Ramos (cell line): ENCODE results near the gene SNUPN.

Experiments
- in situ Hi-C: fragments of 300-500 bp; cut with MboI; formaldehyde crosslinking; loops from one replicate; pipeline ENCODE4 v1.14.3; 2022; ENCODE audit warnings: low sequenced_read_pairs; ENCODE audit not compliant: unreplicated experiment

Gene SNUPN

DNA sequence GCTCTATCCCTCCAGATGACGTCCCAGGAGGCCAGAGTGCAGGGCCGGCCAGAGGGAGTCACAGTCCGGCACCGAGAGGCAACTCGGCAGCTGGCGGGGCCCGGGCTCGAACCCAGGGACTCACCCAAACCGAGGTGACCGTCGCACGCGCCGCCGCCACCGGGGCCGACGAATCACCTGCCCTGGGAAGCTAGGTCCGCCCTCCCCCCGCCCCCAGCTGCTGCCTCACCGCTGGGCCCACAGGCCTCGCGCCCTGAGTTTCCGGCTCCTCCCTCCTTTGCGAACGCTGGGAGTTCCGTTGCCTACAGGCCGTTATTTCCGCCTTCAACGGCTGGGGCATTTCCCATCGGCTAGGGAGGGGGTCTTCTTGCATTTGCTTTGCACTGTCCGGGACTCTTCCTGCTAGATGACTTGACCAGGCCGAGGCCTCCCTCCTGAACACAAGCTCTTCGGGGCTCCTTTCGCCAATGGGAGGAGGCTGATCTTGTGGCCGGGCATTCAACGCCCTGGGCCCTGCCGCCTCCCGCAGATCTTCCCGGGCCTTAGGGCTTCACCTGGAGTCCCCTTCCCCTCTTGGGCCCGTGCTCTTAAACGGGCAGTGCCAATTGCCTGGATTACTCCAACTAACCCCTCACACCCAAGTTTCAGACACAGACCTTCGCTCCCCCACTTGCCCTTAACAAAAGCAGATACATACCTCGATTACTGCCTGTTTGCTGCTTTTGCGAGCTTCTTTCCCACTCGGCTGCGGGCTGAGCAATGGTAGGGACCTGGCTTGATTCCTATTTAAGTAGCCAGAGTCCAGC, at the start of gene SNUPN:
Gene SNUPN (minus strand): TSS at position 184 of the 806 bp plus-strand sequence. CDS start 4,674 bp downstream, outside the sequence.
- in situ Hi-C loops: loop anchor here (25.0 kb wide), 1 partner anchor 263 kb away; the partner anchor contains the start of gene MAN2C1

DNA sequence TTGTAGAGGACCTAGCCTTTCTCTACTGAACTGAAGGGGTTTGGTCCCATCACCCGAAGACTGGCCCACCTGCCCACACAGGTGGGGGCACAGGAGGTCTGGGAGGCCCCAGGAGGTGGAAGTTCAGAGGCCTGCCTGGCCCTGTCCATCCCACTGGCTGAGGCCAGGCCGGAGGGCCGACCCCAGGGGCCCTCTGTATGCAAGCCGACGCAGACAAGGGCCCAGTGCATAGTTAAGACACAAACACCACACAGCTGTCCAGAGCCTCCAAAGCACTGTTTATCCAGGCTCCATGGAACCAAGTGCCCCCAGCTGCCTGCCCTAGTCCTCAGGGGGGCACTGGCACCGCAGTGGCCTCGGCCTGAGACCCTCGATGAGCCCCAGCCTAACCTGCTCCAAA, 48.8 kb upstream of the SNUPN start:
- in situ Hi-C loops: no loop called here

DNA sequence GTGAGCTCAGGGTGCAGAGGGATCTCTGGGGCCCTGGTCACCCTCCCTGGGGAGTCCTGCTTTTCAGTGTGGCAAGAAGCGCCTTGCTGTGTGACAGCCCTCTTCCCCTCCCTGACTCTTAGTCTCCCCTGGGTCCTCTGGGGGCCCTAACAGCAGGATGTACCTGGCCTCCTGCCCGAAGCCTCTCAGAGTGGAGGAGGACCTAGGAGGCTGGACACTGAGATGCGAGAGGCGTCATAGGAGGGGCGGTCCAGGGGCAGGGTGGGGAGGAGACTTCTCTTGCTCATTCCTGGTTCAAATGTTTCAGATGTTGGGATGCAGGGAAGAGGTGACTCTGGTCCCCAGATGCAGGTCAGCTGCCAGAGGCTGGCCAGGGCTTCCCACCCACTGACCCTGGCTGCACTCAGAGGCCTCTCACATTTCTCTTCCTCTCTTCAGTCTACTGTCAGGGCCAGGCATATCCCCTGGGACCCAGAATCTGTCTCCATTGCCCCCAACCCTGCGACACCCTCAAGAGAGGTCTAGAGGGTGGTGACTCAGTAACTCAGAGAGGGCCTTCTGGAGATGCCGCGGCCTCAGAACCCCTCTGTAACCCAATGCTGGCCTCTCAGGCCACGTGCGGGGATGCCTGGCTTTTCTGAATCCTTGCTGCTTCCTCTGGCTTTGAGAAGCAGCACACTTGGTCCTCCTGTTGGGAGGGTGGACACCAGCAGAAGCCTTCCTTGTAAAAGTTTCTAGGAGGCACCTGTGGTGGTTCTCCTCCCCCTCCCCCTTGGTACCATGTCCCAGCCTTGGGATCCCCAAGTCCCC, 48.1 kb upstream of the SNUPN start:
- in situ Hi-C loops: no loop called here

DNA sequence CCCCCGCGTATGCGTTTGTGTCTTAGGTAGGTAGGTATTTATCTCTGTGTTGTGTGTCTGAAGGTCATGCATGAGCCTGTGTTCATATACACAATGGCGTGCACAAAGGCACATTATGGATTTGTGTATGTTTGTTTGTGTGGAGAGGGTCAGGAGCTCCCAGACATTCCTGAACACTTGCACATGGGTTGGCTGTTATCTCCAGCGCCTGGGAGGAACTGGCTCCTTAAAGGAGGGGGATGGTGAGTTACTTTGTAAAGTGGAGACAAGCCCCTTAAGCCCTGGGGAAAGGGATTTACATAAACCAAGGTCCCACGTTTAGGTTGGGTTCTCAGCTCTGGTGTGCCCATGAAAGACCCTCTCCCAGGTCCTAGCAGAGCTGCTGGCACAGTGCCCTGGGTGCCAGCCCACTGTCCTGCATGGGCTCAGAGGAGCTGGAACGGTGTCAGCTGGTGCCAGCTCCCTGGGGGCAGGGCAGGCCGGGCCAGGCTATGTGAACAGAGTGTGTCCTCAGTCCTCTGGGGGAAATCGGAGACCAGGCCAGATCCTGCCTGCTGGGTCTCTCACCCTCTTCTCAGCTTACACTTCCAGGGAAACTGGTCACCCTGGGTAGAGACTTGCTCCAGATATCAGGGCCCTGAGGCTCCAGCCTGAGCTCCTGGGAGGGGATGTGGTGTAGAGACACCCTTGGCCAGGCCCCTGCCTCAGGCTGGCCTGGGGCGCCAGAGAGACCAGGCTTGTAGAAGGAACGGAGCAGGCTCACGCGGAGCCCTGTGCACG, 47.3 kb upstream of the SNUPN start:
- in situ Hi-C loops: no loop called here

DNA sequence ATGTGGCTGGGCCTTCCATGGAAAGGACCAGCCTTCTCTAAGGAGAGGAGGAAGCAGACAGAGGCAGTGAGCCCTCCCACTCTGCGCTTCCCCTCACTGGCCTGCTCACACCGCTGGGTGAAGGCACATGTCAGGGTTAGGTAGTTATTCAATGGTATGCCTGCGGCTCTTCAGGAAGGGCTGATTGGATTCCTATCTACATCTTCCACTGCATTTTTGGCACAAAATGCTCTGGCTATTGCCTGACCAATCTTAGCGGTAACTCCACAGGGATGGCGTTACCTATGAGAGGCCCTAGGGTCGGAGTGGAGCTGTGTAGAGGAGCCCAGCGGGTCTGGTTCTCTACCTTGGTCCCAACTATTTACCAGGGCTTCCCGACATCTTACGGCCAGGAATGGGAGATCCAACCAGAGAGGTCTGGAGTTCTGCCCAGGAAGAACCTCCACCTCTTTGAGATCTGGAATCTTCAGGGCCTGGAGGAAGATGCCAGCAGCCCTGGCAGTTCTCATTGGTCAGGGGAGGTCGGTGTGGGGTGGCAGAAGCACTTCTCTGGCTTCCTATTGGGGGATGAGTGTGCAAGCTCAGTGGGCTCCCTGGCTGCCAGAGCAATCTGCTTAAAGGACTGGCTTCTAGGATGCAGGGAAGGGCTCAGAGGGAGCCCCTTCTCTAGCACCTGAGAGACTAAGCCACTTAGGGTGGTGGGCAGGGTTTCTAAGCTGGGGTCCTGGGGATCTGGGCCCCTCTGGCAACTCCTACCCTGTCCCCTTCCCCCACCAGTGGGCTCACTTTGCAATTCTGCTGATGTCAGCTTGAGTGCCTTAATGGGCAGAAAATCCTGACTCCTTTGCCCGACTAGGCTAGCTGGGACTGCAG, 46.4 kb upstream of the SNUPN start:
- in situ Hi-C loops: no loop called here

DNA sequence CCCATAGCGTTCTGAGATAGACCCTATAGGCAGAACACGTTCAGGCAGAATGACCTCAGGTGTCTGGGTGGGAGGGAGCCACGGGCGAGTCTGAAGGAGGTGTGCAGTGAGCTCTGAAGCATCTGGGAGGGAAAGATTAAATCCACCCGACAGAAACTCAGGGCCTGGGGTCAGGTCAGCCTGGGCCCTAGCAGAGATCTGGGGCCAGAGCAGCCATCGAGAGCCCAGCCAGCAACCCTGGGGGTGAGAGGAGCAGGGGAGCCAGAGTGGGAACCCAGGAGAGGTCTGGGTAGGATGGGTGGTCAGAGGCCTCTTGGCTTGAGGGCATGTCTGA, 44.3 kb upstream of the SNUPN start:
- in situ Hi-C loops: no loop called here

DNA sequence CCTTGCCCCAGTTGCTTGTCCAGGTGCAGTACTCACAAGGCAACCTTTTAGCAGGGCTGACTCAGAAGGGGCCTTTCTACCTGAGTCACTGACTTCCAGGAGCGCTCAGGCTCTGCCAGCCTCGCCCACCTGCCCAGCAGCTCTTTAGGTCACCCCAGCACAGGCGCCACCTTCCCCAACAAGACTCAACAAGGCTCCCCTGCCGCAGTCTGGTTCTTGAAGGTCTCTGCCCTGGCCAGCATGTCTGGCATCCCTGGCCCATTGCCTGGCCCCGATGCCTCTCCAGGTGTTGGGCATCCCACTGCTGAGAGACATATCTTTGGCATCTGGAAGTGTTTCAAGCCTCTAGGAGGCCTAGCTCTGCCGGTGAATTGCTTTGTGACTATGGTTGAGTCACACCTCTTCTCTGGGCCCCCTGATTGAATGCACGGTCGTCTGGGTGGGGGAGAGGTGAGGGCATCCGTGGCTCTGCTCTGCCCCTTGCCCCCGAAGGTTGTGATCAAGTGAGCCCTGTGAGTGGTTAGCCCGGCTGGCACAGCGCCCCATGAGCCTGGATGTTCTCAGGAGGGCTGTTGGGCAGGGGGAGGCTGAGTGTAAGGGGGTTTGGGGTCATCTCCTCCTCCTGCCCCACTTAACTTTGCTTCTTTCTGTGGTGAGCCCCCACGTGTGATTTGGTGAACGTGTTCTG, 43.8 kb upstream of the SNUPN start:
- in situ Hi-C loops: no loop called here

DNA sequence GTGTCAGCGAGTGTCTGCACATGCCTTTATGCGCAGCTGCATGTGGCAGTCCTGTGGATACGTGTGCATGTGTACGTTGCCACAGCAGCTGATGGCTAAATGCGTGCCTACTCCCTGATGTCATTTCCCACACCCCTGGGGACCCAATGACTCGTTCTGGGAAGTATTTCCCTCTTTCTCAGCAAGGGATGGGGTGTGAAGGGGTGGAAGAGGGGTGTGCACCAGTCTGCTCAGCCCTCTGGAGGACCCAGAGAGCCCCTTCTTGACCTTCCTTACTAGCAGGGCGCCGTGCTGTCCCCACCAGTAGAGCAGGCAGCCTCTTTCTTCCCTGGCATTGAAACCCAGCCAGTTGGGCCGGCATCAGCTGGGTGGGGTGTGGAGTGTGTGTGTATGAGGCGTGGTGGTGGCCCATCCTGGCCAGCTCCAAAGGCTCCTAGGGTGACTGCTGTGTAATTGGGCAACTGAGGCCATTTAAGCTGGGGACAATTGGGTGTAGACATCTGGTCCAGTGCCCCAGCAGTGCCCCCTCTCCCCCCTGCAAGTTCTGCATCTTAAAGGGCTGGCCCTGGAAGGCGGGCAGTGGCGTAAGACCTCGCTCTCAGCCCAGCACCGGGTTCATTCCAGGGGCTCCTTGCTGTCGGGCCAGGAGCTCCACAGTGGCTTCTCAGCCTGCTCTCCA, 41.4 kb upstream of the SNUPN start:
- in situ Hi-C loops: no loop called here

DNA sequence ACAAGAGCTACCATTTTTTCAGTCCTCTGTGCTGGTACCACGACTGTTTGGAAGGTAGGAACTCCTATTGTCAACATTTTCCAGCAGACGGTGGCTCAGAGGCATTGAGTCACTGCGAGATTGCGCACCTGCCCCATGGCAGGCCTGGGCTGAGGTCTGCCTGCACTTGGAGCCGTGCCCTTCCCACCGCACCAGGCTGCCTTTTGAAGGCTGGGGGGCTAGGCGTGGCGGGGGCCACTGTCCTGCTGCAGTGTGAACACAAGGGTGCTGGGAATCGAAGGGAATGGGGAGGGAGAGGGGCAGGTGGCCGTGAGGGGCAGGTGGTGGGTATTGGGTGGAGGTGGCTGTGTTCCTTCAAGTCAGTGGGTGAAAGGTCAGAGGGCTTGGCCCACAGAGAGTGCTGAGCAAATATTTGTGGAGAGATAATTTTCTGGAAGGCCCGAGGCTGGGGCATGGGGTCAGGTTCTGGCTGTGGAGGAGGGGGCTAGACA, 38.5 kb upstream of the SNUPN start:
- in situ Hi-C loops: no loop called here

DNA sequence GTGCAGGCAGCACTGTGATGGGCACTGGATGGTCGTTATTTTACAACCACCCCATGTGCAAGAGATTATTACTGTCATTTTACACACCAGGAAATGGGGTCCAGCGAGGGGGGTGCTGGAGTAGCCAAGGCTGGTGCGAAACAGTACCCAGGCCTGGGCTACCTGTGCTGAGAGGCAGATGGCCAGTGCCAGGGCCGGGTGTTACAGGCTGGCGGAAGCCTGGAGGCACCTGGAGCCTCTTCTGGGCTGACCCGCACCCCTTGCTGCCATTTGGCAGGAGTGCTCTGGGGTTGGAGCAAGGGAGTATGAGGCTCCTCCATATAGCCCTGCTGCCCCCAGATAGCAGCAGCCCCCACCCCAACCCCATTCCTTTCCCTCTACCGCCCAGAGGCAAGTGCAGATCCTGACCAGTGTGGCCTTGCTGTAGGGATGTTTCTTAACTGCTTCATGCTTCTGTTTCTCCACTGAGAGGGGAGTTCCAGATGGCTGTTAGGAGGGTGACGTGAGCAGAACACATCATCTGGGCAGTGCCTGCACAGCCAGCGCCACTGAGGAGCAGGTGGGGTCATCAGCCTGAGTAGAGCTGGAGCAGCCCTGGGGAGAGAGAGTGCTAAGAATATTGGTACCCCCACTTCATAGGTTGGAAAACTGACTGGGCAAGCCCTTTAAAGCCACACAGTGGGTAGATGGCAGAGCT, 37.4 kb upstream of the SNUPN start:
- in situ Hi-C loops: no loop called here

DNA sequence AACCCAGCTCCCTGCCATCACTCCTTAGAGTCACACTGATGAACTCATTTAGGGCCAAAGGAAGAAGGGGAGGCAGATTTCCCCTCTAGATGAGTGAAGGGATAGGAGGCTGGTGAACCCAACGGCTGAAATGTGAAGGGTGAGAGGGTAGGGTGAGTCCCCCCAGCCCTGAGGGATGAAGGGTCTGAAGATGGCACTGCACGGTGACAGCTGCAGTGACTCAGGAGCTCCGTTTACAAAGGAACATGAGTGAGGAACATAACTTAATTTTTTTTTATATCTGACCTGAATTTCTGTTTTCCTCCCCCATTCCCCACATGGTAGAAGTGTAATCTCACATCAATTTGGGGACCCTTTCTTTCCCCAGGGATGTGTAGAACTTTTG, 36.2 kb upstream of the SNUPN start:
- in situ Hi-C loops: no loop called here

DNA sequence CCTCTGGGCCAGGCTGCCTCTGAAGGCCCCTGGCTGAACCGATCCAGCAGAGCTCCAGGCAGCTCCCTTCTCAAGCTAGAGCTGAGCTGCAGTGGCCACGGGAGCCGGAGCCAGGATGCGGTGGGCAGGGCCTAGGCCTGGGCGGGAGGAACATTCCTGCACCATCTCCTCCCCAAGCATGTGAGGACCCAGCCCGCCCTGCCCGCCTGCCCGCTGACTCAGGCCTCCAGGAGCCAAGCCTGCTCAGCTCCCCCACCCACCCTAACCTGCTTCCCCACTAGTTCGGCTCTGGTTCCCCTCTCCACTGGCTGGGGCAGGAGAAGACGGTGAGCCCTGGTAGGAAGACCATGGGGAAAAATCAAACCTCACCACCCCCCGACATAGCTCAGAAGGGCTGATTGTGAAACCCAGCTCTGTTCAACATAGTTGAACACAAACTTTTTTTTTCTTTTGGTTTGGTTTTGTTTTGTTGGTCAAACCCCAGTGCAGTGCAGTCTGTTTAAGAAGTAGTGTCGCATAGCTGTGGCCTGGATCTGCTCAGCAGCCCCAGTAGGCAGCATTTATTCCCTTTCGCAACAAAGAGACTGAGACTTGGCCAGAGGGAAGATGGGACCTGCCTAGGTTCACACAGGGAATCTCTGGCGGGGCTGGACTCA, 35.7 kb upstream of the SNUPN start:
- in situ Hi-C loops: no loop called here

DNA sequence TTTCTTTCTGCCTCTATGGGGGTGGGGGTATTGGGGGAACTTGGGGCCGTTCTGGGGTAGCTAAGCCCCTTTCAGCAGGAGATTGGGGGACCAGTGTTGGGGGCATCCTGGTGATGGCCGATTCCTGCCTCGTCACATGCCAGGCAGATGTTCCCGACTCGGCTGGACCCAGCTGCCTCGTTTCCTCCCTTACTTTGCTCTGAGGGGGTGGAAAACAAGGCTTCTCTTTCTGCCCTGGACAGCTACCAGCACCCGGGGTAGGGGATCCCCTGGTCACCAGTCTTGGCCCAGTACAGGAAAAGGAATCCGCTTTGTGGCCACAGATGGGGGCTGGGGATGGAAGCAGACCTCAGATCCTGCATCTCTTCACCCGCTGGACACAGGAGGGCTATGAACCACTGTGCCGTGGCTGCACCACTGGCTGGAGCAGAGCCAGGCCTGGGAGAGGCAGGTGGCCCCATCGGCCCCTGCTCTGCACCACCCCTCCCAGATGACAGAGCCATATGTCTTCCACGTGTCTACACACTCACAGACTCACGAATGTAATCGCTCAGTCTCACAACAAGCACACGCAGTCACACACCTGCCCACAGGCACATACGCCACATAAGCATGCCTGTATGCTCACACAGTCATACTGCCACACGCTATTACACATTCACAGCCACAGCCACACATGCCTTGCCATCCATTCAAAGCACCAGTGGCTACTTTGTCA, 34.6 kb upstream of the SNUPN start:
- in situ Hi-C loops: no loop called here

DNA sequence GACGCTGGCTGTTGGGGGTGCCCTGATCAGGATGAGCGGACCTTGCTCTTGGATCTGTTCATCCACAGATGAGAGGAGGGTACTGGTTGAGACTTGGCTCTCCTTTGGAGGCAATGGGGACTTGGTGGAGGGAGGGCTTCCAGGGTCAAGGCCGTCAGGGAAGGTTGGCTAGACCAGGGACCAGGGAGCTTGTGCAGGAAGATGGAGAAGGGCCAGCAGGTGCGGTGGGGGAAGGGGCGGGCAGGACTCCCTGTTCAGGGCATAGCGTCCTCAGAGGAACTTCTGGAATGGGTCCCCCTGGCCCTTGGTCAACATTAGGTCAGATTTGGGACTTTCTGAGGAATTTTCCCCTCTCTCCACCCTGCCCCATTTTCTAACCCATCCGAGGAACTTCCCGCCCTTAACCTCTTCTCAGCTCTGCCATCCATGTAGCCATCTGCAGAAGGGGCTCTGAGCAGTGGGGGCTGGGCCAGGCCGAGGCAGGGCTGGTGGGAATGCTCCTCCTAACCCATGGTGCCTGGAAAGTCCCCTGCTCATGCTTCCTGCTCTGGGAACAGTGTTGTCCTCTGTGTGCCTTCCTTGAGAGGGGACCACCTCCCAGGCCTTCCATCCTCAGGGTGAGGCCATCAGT, 33.7 kb upstream of the SNUPN start:
- in situ Hi-C loops: no loop called here

DNA sequence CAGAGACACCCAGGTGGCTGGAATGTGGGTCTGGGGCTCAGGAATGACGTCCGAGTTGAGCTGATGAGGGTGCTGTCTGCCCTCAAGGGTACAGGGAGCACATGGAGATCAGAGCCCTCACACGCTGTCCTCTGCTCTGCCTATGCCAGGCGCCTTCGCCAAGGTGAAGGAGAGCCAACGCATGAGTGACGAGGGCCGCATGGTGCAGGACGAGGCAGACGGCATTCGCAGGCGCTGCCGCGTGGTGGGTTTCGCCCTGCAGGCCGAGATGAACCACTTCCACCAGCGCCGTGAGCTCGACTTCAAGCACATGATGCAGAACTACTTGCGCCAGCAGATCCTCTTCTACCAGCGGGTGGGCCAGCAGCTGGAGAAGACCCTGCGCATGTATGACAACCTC, 31.3 kb upstream of the SNUPN start:
- in situ Hi-C loops: no loop called here

DNA sequence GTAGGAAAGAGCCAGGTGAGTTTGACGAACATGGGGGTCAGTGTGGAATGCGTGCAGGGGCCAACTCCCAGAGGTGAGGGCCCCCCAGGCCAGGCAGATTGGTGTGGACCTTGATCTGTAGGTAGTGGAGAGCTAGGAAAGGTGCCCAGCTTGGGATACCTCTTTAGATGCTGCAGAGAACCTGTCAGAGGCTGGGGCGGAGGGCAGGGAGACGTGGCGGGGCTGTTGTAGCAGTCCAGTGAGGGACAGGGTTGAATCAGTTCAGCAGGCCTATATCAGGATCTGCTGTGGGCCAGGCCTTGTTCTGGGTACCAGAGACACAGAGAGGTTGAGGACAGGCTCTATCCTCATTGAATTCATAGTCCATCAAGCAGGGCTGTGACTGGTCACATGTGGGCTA, 30.8 kb upstream of the SNUPN start:
- in situ Hi-C loops: no loop called here

DNA sequence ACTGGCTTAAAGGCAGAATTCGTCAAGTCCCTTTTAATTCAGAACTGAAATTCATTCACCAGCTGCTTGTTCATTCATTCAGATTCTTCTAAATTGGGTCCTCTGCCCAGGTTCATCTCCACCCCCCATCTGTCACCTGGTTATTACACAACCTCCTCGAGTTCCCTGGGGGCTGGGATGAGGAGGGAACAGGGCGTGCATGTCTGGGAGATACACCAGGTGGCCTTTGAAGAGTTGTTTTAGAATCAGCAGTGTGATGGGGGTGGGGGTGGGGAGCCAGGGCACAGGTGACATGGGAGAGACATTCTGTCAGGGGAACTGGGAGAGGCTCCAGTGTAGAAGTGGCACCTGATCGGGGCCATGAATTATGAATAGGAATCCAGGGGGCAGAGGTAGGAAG, 30.4 kb upstream of the SNUPN start:
- in situ Hi-C loops: no loop called here
